C4-2B (cell line): ENCODE data around the gene SYTL5.

Experiments
- H3K27ac ChIP-seq: fragments of 450-650 bp; 2 replicates; pipeline ENCODE4 v1.5.1; 2017
- ZFX ChIP-seq: fragments of 450-650 bp; IDR thresholded peaks from 2 replicates; pipeline ENCODE4 v1.6.1; 2017
- TF ChIP-seq, protein P1 (sequence below): fragments of 450-650 bp; conservative IDR thresholded peaks from 2 replicates; pipeline ENCODE4 v1.5.1; 2017; ENCODE audit warnings: mild to moderate bottlenecking

SYTL5 gene

DNA sequence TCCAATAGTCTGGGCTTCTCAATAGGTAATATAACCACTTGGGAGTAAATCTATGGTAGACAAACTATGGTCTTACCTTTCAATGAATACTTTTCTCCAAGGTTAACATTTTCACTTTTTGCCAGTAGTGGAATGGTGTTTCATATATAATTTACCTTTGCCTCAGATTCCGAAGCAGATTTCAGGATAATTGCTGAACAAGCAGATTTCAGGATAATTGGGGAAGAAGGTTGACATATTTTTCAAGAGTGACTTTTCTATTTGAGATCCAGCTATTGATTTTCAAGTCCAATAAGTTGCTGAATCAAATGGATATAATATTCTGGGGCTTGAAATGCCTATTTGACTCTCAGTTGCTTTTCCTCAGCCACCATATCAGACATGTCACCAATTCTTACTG, 63.6 kb downstream of the SYTL5 start:
- no peak overlapping the region for H3K27ac ChIP-seq
- TF ChIP-seq ZFX: no peak
- TF ChIP-seq, protein P1, sequence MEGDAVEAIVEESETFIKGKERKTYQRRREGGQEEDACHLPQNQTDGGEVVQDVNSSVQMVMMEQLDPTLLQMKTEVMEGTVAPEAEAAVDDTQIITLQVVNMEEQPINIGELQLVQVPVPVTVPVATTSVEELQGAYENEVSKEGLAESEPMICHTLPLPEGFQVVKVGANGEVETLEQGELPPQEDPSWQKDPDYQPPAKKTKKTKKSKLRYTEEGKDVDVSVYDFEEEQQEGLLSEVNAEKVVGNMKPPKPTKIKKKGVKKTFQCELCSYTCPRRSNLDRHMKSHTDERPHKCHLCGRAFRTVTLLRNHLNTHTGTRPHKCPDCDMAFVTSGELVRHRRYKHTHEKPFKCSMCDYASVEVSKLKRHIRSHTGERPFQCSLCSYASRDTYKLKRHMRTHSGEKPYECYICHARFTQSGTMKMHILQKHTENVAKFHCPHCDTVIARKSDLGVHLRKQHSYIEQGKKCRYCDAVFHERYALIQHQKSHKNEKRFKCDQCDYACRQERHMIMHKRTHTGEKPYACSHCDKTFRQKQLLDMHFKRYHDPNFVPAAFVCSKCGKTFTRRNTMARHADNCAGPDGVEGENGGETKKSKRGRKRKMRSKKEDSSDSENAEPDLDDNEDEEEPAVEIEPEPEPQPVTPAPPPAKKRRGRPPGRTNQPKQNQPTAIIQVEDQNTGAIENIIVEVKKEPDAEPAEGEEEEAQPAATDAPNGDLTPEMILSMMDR: no peak

DNA sequence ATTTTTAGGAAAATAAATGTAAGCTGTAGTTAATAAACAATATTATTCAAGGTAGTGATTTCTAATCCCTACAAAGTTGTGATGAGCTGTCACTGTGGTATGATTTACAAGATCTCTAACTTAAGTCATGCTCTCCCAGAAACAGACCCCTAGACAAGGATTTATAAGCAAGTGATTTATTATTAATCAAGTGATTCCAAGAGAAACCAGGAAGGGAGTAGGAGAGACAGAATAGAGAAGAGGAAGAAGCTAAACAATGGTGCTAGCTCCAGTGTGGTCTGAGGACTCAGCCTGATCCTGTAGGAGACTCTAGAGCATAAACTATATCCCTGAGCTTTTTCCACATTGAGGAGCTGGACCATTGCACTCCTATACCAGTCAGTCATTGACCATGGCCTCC, 73.1 kb downstream of the SYTL5 start:
- TF ChIP-seq ZFX: no peak
- TF ChIP-seq, protein P1: no peak
- H3K27ac ChIP-seq: no peak overlapping the region

DNA sequence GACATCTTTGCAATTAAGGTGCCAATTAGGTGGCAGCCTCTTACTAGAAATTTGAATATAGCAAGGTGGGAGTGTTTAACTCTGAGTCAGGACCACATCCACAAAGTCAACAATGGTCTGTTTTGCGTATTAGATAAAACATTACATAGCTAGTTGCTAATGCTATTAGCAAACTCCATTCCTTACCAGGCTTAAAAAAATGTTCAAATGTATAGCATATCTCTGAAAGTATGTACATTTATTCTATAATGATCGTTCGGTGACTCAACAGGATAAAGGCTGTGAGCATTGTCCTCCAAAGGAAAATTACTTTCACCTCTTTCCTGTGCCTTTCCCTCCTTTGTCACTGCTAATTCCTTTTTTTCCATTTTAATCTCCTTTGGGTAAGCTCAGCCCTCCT, 74.5 kb downstream of the SYTL5 start:
- TF ChIP-seq, protein P1: no peak
- no peak for TF ChIP-seq ZFX

DNA sequence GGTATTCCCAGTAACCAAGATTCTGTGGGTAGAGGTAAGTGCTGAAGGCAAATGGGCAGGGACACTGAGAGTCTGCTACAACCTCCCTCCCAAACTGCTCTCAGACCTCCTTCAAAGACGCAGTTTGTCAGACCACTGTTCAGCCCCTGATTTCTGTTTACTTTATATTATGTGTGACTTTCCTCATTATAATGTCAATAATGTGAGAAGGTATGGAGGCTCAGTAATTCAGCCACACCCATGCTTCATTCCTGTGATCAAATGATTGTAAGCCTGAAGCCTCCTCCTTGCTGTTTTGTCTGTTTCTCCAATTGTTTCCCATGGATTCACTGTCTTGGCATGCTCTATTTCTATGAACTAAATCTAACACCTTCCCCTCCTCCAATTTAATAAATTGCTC, 75.6 kb downstream of the SYTL5 start:
- no peak overlapping the region for H3K27ac ChIP-seq
- TF ChIP-seq, protein P1: no peak
- no peak for TF ChIP-seq ZFX

More for the DNA sequence above, 74.5 kb downstream of the SYTL5 start:
- no peak overlapping the region for H3K27ac ChIP-seq

DNA sequence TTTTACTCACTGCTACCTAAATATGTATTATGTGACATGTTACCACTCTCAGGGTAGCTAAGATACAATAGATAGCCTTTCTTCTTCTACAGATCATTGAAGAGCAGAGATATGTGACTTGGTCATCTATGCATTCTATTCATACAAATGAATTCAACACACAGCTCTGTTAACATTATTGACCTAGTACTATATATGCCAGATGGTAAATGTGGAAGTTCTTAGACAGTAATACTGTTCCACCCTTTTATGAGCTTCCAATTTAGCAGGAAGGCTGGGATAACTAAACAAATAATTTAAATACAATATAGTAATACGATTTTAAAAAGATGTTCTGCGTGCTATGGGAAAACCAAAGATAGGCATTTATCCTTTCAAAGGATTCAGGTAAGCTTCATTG, 76.0 kb downstream of the SYTL5 start:
- TF ChIP-seq ZFX: no peak
- TF ChIP-seq, protein P1: no peak

DNA sequence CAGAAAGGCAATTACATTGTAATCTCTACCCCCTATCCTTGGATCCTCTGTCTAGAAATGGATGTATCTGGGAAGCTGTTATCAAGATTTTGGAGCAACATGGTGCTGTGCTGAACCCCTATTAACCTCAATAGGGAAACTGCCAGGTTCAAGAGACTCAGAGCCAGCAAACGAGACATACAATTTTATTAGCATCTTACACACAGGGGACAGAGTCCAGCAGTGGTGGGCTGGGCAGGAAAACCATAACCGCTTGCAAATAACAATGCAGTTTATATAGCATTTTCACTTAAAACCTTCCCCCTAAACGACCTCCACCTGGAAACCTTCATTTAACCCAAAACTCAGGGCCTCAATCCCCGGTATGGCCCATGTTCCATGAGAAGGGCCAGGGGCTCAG, 79.5 kb downstream of the SYTL5 start:
- TF ChIP-seq ZFX: no peak
- TF ChIP-seq, protein P1: no peak
- no peak overlapping the region for H3K27ac ChIP-seq

More for the DNA sequence above, 76.0 kb downstream of the SYTL5 start:
- H3K27ac ChIP-seq: no peak overlapping the region

DNA sequence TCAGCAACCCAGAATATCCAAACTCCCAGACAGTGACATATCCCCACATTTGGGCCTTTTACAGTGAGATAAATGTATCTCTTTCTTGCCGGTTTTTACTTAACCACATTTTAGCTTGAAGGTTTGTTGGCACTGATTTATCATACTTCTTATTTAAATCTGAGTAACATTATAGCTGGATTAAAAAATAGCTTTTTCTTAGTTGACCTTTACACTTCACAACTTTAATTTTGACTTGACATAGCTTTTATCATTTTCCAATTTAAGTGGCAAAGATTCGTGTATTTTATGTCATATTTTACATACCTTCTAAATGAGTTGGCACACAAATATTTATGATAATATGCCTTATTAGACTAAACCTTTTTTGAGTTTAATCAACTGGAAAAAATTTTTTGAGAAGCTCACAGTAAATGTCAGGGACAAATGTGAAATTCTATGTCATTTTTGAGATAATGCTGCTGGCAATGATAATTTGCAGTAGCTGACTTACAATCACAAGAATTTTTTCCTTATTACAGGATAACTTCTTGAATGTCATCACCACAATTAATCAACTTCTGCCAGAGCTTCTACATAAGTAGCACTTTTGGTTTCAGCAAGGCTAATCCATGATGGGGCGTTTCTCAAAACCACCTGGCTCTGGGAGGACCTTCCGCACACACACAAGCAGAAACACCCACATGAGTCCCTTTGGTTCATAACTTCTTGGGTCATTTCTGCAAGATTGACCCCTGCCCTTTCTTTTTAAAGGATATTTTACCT, 80.3 kb downstream of the SYTL5 start:
- H3K27ac ChIP-seq: no peak overlapping the region
- TF ChIP-seq, protein P1: no peak
- TF ChIP-seq ZFX: no peak
